GM10266 (cell line): ENCODE results near the gene MEPE.

Experiments
- DNase-seq: peaks from one replicate; pipeline ENCODE4 v3.0.0; 2012; ENCODE audit errors: extremely low spot score
- TF ChIP-seq, protein P1 (sequence below): IDR thresholded peaks from 2 replicates; pipeline ENCODE4 v1.5.1; 2012; ENCODE audit warnings: mild to moderate bottlenecking, low read depth; ENCODE audit not compliant: control insufficient read depth, insufficient read depth; ENCODE audit errors: missing control alignments

The MEPE gene

DNA sequence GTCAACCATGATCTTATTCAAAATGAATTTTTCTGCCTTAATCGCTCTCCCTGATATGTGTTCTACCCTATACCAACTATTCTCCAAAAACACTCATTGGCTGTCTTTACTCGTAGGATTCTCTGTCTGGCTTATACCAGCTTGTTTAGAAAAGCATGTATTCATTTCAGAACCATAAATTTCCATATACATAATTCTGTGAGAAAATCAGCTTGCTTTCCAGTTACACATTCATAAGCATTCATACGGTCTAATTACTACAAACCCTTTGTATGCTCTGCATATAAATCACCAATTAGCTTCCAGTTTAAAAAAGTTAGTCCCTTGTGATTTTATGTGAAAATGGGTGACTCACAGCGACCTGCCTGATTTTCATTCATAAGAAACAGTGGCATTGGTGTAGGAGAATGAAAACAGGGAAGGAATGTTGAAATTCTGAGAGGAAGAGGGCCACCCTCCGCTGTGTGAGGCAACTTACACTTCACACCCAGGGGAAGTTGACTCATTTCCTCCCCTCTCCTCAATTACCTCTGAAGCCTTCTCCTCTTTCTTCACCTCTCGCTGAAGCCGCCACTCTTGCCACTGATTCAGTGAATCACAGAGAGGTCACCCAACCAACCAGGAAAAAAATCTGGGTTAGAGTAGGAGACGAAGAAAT is 63.3 kb downstream of the MEPE start:
- no peak for DNase-seq

More for the DNA sequence above, 63.3 kb downstream of the MEPE start:
- TF ChIP-seq, protein P1, sequence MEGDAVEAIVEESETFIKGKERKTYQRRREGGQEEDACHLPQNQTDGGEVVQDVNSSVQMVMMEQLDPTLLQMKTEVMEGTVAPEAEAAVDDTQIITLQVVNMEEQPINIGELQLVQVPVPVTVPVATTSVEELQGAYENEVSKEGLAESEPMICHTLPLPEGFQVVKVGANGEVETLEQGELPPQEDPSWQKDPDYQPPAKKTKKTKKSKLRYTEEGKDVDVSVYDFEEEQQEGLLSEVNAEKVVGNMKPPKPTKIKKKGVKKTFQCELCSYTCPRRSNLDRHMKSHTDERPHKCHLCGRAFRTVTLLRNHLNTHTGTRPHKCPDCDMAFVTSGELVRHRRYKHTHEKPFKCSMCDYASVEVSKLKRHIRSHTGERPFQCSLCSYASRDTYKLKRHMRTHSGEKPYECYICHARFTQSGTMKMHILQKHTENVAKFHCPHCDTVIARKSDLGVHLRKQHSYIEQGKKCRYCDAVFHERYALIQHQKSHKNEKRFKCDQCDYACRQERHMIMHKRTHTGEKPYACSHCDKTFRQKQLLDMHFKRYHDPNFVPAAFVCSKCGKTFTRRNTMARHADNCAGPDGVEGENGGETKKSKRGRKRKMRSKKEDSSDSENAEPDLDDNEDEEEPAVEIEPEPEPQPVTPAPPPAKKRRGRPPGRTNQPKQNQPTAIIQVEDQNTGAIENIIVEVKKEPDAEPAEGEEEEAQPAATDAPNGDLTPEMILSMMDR: no peak
